WTC11 (cell line): ENCODE results near the gene AKR7A2. TPM values are rescaled to one million over a fixed set of nuclear protein-coding genes. Genes with fewer than 3 reads are reported as not detected.

Experiments
- ATAC-seq: fragments of 200-7000 bp; cut with Tn5 transposase; 2 replicates; pipeline ENCODE4 v1.10.0; 2021; ENCODE audit warnings: mild to moderate bottlenecking, moderate library complexity
- CTCF ChIA-PET: fragments of 300-600 bp; sonication (Branson Sonifier 250); formaldehyde crosslinking; loops from one replicate; lab custom pipeline; 2021; ENCODE audit warnings: antibody characterized with exemption; lab: Charles Lee
- POLR2A ChIA-PET: fragments of 350-600 bp; sonication (Branson Sonifier 250); formaldehyde crosslinking; loops from one replicate; lab custom pipeline; 2021; ENCODE audit warnings: antibody characterized with exemption; lab: Charles Lee
- DNase-seq: peaks from one replicate; pipeline ENCODE4 v3.0.0; 2021; ENCODE audit warnings: low spot score
- H3K27ac Mint-ChIP-seq: 2 replicates; pipeline ENCODE4 v1.8.0; 2021; ENCODE audit warnings: mixed read lengths
- H3K27me3 Mint-ChIP-seq: 2 replicates; pipeline ENCODE4 v1.8.0; 2021; ENCODE audit warnings: low read depth, mild to moderate bottlenecking, moderate library complexity, mixed read lengths
- H3K36me3 Mint-ChIP-seq: 2 replicates; pipeline ENCODE4 v1.8.0; 2021; ENCODE audit warnings: mixed read lengths
- H3K4me1 Mint-ChIP-seq: 2 replicates; pipeline ENCODE4 v1.8.0; 2022; ENCODE audit warnings: mixed read lengths
- H3K4me3 Mint-ChIP-seq: 2 replicates; pipeline ENCODE4 v1.8.0; 2021; ENCODE audit warnings: mild to moderate bottlenecking, moderate library complexity, mixed read lengths
- H3K9me3 Mint-ChIP-seq: 2 replicates; pipeline ENCODE4 v1.8.0; 2021; ENCODE audit warnings: mixed read lengths
- ATF3 ChIP-seq: sonication (generic); formaldehyde crosslinking; conservative IDR thresholded peaks from 2 replicates; pipeline ENCODE4 v1.8.1; 2022; ENCODE audit warnings: mild to moderate bottlenecking, missing genetic modification reagents
- ATF6 ChIP-seq: sonication (generic); formaldehyde crosslinking; IDR thresholded peaks from 2 replicates; pipeline ENCODE4 v1.8.1; 2023; ENCODE audit warnings: mild to moderate bottlenecking, missing genetic modification reagents
- CREM ChIP-seq: sonication (generic); formaldehyde crosslinking; IDR thresholded peaks from 2 replicates; pipeline ENCODE4 v1.8.1; 2022; ENCODE audit warnings: mild to moderate bottlenecking, missing genetic modification reagents, moderate library complexity
- E2F1 ChIP-seq: sonication (generic); formaldehyde crosslinking; IDR thresholded peaks from 2 replicates; pipeline ENCODE4 v1.8.0; 2022; ENCODE audit warnings: mild to moderate bottlenecking, missing genetic modification reagents
- ESRRA ChIP-seq: sonication (generic); formaldehyde crosslinking; IDR thresholded peaks from 2 replicates; pipeline ENCODE4 v1.8.1; 2022; ENCODE audit warnings: mild to moderate bottlenecking, missing genetic modification reagents, borderline replicate concordance
- FOXP4 ChIP-seq: sonication (generic); formaldehyde crosslinking; IDR thresholded peaks from 2 replicates; pipeline ENCODE4 v1.8.0; 2022; ENCODE audit warnings: mild to moderate bottlenecking, missing genetic modification reagents
- HMGA2 ChIP-seq: fragments of 250-450 bp; sonication (Bioruptor Pico); IDR thresholded peaks from 2 replicates; pipeline ENCODE4 v1.4.0; 2021; ENCODE audit warnings: mild to moderate bottlenecking, moderate library complexity
- MAX ChIP-seq: sonication (generic); formaldehyde crosslinking; IDR thresholded peaks from 2 replicates; pipeline ENCODE4 v1.8.0; 2022; ENCODE audit warnings: mild to moderate bottlenecking, missing genetic modification reagents
- MLX ChIP-seq: sonication (generic); formaldehyde crosslinking; IDR thresholded peaks from 2 replicates; pipeline ENCODE4 v1.8.1; 2023; ENCODE audit warnings: mild to moderate bottlenecking, missing genetic modification reagents, moderate library complexity
- MXD4 ChIP-seq: fragments of 250-450 bp; sonication (Bioruptor Pico); IDR thresholded peaks from 2 replicates; pipeline ENCODE4 v1.8.0; 2021; ENCODE audit warnings: mild to moderate bottlenecking, moderate library complexity, borderline replicate concordance
- OVOL2 ChIP-seq: fragments of 250-450 bp; sonication (Bioruptor Pico); IDR thresholded peaks from 2 replicates; pipeline ENCODE4 v1.9.0; 2021; ENCODE audit warnings: mild to moderate bottlenecking, borderline replicate concordance
- SMAD4 ChIP-seq: sonication (generic); formaldehyde crosslinking; IDR thresholded peaks from 2 replicates; pipeline ENCODE4 v1.8.0; 2022; ENCODE audit warnings: mild to moderate bottlenecking, missing genetic modification reagents
- TCF7 ChIP-seq: sonication (generic); formaldehyde crosslinking; IDR thresholded peaks from 2 replicates; pipeline ENCODE4 v1.8.0; 2022; ENCODE audit warnings: mild to moderate bottlenecking, low read depth, missing genetic modification reagents, moderate library complexity
- TEAD1 ChIP-seq: sonication (generic); formaldehyde crosslinking; IDR thresholded peaks from 2 replicates; pipeline ENCODE4 v1.8.0; 2022; ENCODE audit warnings: mild to moderate bottlenecking, missing genetic modification reagents
- TEAD4 ChIP-seq: sonication (generic); formaldehyde crosslinking; IDR thresholded peaks from 2 replicates; pipeline ENCODE4 v1.8.0; 2022; ENCODE audit warnings: mild to moderate bottlenecking, missing genetic modification reagents
- ZBTB43 ChIP-seq: sonication (generic); formaldehyde crosslinking; IDR thresholded peaks from 2 replicates; pipeline ENCODE4 v1.8.1; 2023; ENCODE audit warnings: mild to moderate bottlenecking, missing genetic modification reagents
- ZNF121 ChIP-seq: sonication (generic); formaldehyde crosslinking; IDR thresholded peaks from 2 replicates; pipeline ENCODE4 v1.8.0; 2023; ENCODE audit warnings: missing genetic modification reagents
- total RNA-seq: library from RNA; stranded (reverse); gene quantifications from 3 replicates; pipeline ENCODE4 v1.2.3, GENCODE V29; 2021

The AKR7A2 gene
- total RNA-seq, 1 experiment from 2014 or later, result 43.4 TPM

- ATAC-seq (no peak), DNase-seq (no peak)
- Mint-ChIP-seq H3K4me1 (no peaks in the 10 kb centered on the region), H3K36me3 (peaks cover 6% of the 10 kb centered on the region; the same call in 1 of the 2 replicates), H3K4me3 (no peak overlapping the region), H3K9me3 (no peaks in the 10 kb centered on the region), H3K27me3 (no peaks in the 10 kb centered on the region), H3K27ac (no peak overlapping the region)
- ChIA-PET POLR2A (no interaction called here), CTCF (interaction anchor here (1.2 kb wide), 1 partner anchor 15 kb away, joined by 3 read pairs; the partner anchor contains the start of gene SLC66A1)
- TF ChIP-seq E2F1 (no peak), HMGA2 (CRISPR knock-in tag) (no peak), FOXP4 (CRISPR knock-in tag) (no peak), OVOL2 (no peak), ESRRA (CRISPR knock-in tag) (no peak), ATF6 (CRISPR knock-in tag) (no peak), SMAD4 (no peak)
Observed at GRCh38 chr1:19327301-19327700, 15.4 kb upstream of the AKR7A2 start.

GRCh38 chr1:19326748-19327065, 14.8 kb upstream of the AKR7A2 start:
- no peak overlapping the region for H3K27ac Mint-ChIP-seq
- no peaks in the 10 kb centered on the region for H3K9me3 Mint-ChIP-seq
- no peak for TF ChIP-seq CREM (CRISPR knock-in tag)
- no peak overlapping the region for H3K4me3 Mint-ChIP-seq
- peaks cover 6% of the 10 kb centered on the region; the same call in 1 of the 2 replicates for H3K36me3 Mint-ChIP-seq
- ChIA-PET CTCF (interaction anchor here (1.2 kb wide), 1 partner anchor 14 kb away, joined by 3 read pairs; the partner anchor contains the start of gene SLC66A1), POLR2A (no interaction called here)
- no peaks in the 10 kb centered on the region for H3K4me1 Mint-ChIP-seq
- no peaks in the 10 kb centered on the region for H3K27me3 Mint-ChIP-seq
- DNase-seq (no peak), ATAC-seq (no peak)

GRCh38 chr1:19325958-19326747, 14.2 kb upstream of the AKR7A2 start:
- POLR2A ChIA-PET, result no interaction called here
- DNase-seq, result no peak
- TF ChIP-seq TCF7 (no peak), ZNF121 (CRISPR knock-in tag) (no peak), MXD4 (CRISPR knock-in tag) (no peak), ATF3 (CRISPR knock-in tag) (no peak), TEAD1 (CRISPR knock-in tag) (no peak), CREM (CRISPR knock-in tag) (no peak), ZBTB43 (CRISPR knock-in tag) (no peak), TEAD4 (CRISPR knock-in tag) (no peak), MLX (CRISPR knock-in tag) (no peak), MAX (CRISPR knock-in tag) (no peak), E2F1 (no peak)

More at GRCh38 chr1:19325958-19326747, 14.2 kb upstream of the AKR7A2 start:
- no peak overlapping the region for H3K27ac Mint-ChIP-seq
- H3K36me3 Mint-ChIP-seq, result peaks cover 7% of the 10 kb centered on the region
- H3K4me1 Mint-ChIP-seq, result no peaks in the 10 kb centered on the region
- H3K27me3 Mint-ChIP-seq, result no peaks in the 10 kb centered on the region
- no peak overlapping the region for H3K4me3 Mint-ChIP-seq
- CTCF ChIA-PET, result interaction anchor here (1.2 kb wide), 1 partner anchor 13 kb away, joined by 3 read pairs; the partner anchor contains the start of gene SLC66A1
- no peaks in the 10 kb centered on the region for H3K9me3 Mint-ChIP-seq
- peak; percentile 67 for ATAC-seq
